ENCODE results near the gene UTRN. TPM values are rescaled to one million over a fixed set of nuclear protein-coding genes. Genes with fewer than 3 reads are reported as not detected.

UTRN gene
- total and polyA plus RNA-seq, 2 donors from 2014 or later: 8.3 to 210 TPM

DNA sequence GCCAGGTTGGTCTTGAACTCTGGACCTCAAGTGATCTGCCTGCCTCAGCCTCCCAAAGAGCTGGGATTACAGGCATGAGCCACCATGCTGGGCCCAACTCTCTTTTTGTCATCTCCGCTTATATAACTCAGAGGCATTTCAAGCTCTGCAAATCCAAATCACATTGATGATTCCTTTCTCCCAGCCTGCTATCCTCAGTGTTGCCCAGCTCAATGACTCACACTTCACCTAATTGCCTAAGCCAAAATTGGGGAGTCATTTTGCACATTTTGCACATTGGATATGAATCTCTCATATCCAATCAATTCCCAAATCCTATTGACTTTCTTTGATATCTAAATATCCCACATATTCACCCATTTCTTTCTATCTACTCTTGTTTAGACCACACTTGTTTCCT lies 3.9 kb downstream of the UTRN start:
- Histone ChIP-seq H3K4me1 (ENCODE audit: control insufficient read depth in 2 of 3, insufficient read depth in 2 of 3, low read depth in 1 of 3, low read length in 3 of 3) (no peaks in the 10 kb centered on the region), H3K9me3 (ENCODE audit: control insufficient read depth in 2 of 3, insufficient read depth in 1 of 3, low read length in 3 of 3) (no peaks in the 10 kb centered on the region), H3K27ac (ENCODE audit: low read depth in 2 of 2, low read length in 2 of 2) (no peak overlapping the region), H3K9ac (ENCODE audit: low read length in 3 of 3) (no peak overlapping the region), H3K36me3 (ENCODE audit: control insufficient read depth in 2 of 3, insufficient read depth in 3 of 3, low read length in 3 of 3) (no peaks in the 10 kb centered on the region), H3K27me3 (ENCODE audit: control insufficient read depth, insufficient read depth, low read length) (no peaks in the 10 kb centered on the region), H3K4me3 (ENCODE audit: low read length in 3 of 3) (no peak overlapping the region)
- intact Hi-C loops (cut with DNase I): no loop called here
- TF ChIP-seq, protein P1, sequence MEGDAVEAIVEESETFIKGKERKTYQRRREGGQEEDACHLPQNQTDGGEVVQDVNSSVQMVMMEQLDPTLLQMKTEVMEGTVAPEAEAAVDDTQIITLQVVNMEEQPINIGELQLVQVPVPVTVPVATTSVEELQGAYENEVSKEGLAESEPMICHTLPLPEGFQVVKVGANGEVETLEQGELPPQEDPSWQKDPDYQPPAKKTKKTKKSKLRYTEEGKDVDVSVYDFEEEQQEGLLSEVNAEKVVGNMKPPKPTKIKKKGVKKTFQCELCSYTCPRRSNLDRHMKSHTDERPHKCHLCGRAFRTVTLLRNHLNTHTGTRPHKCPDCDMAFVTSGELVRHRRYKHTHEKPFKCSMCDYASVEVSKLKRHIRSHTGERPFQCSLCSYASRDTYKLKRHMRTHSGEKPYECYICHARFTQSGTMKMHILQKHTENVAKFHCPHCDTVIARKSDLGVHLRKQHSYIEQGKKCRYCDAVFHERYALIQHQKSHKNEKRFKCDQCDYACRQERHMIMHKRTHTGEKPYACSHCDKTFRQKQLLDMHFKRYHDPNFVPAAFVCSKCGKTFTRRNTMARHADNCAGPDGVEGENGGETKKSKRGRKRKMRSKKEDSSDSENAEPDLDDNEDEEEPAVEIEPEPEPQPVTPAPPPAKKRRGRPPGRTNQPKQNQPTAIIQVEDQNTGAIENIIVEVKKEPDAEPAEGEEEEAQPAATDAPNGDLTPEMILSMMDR (IDR thresholded peaks at IDR 0.05; ENCODE audit: borderline replicate concordance, extremely low read depth, insufficient read depth): no peak
- DNase-seq (no peak), FAIRE-seq (no peak)

DNA sequence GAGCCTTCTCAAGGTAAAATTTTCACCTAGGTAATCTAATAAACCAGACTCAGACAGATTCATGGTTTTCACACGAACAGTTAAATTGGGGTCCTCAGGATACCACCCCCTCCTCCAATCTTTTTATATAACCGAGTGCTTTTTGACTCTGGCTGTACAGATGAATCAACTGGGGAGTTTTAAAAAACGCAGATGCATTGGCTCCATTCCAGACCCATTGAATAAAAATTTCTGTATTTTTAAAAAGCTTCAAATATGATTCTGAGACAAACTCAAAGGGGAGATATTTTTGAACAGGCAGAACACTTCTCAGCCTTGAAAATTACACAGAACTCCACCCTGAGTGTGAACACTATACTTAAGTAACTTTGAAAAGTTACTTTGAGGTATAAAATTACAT lies 7.2 kb downstream of the UTRN start:
- FAIRE-seq: no peak
- TF ChIP-seq, protein P1 (IDR thresholded peaks at IDR 0.05; ENCODE audit: borderline replicate concordance, extremely low read depth, insufficient read depth): no peak
- peaks cover 0 to 3% (median 0%) of the 10 kb centered on the region in 3 donors for H3K4me1 ChIP-seq (ENCODE audit: control insufficient read depth in 2 of 3, insufficient read depth in 2 of 3, low read depth in 1 of 3, low read length in 3 of 3)
- no peak overlapping the region for H3K27ac ChIP-seq (ENCODE audit: low read depth in 2 of 2, low read length in 2 of 2)
- peaks cover 0 to 6% (median 3%) of the 10 kb centered on the region in 3 donors for H3K36me3 ChIP-seq (ENCODE audit: control insufficient read depth in 2 of 3, insufficient read depth in 3 of 3, low read length in 3 of 3)
- no peaks in the 10 kb centered on the region for H3K9me3 ChIP-seq (ENCODE audit: control insufficient read depth in 2 of 3, insufficient read depth in 1 of 3, low read length in 3 of 3)
- H3K4me3 ChIP-seq (ENCODE audit: low read length in 3 of 3): no peak overlapping the region
- DNase-seq: no peak
- H3K9ac ChIP-seq (ENCODE audit: low read length in 3 of 3): no peak overlapping the region
- no peaks in the 10 kb centered on the region for H3K27me3 ChIP-seq (ENCODE audit: control insufficient read depth, insufficient read depth, low read length)
- intact Hi-C loops (cut with DNase I): no loop called here

DNA sequence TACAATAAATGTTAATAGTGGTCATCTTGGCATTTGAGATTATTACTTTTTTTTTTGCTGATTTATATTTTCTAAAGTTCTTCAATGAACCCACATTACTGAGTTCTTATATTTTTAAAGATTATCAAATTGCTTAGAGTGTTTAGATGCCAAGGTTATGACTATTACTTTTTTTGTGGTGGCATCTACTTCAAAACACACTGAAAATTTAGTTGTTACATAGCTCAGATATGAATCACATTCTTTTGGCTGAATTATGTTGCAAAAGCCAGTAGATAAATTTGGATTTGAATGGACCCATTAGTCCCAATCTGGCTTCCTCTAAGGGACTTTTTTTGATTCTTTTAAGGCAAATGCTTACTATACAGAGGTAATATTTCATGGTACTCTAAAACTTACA lies 8.9 kb downstream of the UTRN start:
- H3K4me3 ChIP-seq (ENCODE audit: low read length in 3 of 3): no peak overlapping the region
- H3K4me1 ChIP-seq (ENCODE audit: control insufficient read depth in 2 of 3, insufficient read depth in 2 of 3, low read depth in 1 of 3, low read length in 3 of 3): peaks cover 0 to 3% (median 0%) of the 10 kb centered on the region in 3 donors
- no peak overlapping the region for H3K9ac ChIP-seq (ENCODE audit: low read length in 3 of 3)
- FAIRE-seq (peak; percentile 71), DNase-seq (no peak)
- no peaks in the 10 kb centered on the region for H3K9me3 ChIP-seq (ENCODE audit: control insufficient read depth in 2 of 3, insufficient read depth in 1 of 3, low read length in 3 of 3)
- H3K27me3 ChIP-seq (ENCODE audit: control insufficient read depth, insufficient read depth, low read length): no peaks in the 10 kb centered on the region
- peaks cover 0 to 6% (median 3%) of the 10 kb centered on the region in 3 donors for H3K36me3 ChIP-seq (ENCODE audit: control insufficient read depth in 2 of 3, insufficient read depth in 3 of 3, low read length in 3 of 3)
- TF ChIP-seq, protein P1 (IDR thresholded peaks at IDR 0.05; ENCODE audit: borderline replicate concordance, extremely low read depth, insufficient read depth): no peak
- intact Hi-C loops (cut with DNase I): no loop called here
- no peak overlapping the region for H3K27ac ChIP-seq (ENCODE audit: low read depth in 2 of 2, low read length in 2 of 2)

DNA sequence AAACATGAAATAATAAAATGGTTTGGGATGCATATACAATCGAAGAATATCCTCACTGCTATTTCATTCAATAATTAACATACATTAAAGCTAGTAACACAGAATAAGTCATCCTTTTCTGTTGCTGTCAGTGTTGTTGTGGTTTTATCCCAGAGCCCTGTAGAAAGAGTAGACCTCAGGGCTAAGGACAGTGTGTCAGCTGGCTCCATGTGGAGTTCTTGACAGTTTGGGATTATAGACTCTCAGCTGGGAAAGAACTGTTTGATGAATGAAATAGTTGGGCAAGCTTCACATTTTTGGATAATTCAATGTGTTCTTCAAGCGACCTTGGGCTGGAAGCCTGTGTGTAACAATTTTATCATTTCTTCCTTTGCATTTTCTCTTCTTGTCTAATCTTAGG lies 10.1 kb downstream of the UTRN start:
- Histone ChIP-seq H3K27ac (ENCODE audit: low read depth in 2 of 2, low read length in 2 of 2) (no peak overlapping the region), H3K9ac (ENCODE audit: low read length in 3 of 3) (no peak overlapping the region), H3K4me1 (ENCODE audit: control insufficient read depth in 2 of 3, insufficient read depth in 2 of 3, low read depth in 1 of 3, low read length in 3 of 3) (peaks cover 0 to 3% (median 0%) of the 10 kb centered on the region in 3 donors), H3K36me3 (ENCODE audit: control insufficient read depth in 2 of 3, insufficient read depth in 3 of 3, low read length in 3 of 3) (peaks cover 0 to 6% (median 3%) of the 10 kb centered on the region in 3 donors), H3K9me3 (ENCODE audit: control insufficient read depth in 2 of 3, insufficient read depth in 1 of 3, low read length in 3 of 3) (no peaks in the 10 kb centered on the region), H3K27me3 (ENCODE audit: control insufficient read depth, insufficient read depth, low read length) (no peaks in the 10 kb centered on the region), H3K4me3 (ENCODE audit: low read length in 3 of 3) (no peak overlapping the region)
- intact Hi-C loops (cut with DNase I): no loop called here
- FAIRE-seq: no peak
- TF ChIP-seq, protein P1 (IDR thresholded peaks at IDR 0.05; ENCODE audit: borderline replicate concordance, extremely low read depth, insufficient read depth): no peak
- DNase-seq: no peak

All from kidney (tissue), 14 donors.